GM18951 (cell line): ENCODE data around the gene ATP11C.
A peak's percentile ranks its signal among the peaks of the same experiment; 100 is the strongest.
"Not testable (repeated sequence)": the region's sequence is repeated elsewhere in the genome, so short reads cannot be mapped to it uniquely, and the experiment has no call there.

Experiments used
- POLR2A ChIP-seq: IDR thresholded peaks from 4 replicates; pipeline ENCODE4 v1.6.1; 2011; ENCODE audit warnings: mild to moderate bottlenecking; ENCODE audit not compliant: insufficient read length, insufficient read depth; ENCODE audit errors: extremely low read depth
- in situ Hi-C: fragments of 300-500 bp; cut with MboI; formaldehyde crosslinking; loops from one replicate; pipeline ENCODE4 v1.12.0; 2022; ENCODE audit warnings: low sequenced_read_pairs, mixed read lengths, inconsistent platforms; ENCODE audit not compliant: unreplicated experiment

Gene ATP11C

DNA sequence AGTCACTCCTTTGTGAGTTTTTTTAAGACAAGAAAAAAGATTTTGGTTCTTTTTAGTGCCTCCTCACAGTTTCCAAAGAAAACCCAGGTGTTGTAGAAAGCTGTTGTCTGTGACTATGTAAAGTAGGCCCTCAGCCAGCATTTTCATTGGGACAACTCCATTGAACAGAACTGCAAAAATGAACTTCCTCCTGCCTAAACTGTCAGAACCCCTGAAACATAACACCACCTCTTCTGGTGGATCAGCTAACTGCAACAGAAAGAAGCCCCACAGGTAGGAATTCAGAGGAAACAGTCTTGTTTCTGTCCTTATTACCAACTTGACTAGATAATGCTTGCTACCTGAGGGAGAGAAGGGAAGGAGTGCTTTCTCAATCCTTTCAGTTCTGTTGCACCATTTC lies 3.4 kb upstream of the ATP11C start:
- in situ Hi-C loops, result no loop called here

GRCh38 chrX:139933904-139934303 lies 1.1 kb upstream of the ATP11C start:
- in situ Hi-C loops, result no loop called here
- TF ChIP-seq POLR2A, result no peak

More for the DNA sequence above, 3.4 kb upstream of the ATP11C start:
- no peak for TF ChIP-seq POLR2A

DNA sequence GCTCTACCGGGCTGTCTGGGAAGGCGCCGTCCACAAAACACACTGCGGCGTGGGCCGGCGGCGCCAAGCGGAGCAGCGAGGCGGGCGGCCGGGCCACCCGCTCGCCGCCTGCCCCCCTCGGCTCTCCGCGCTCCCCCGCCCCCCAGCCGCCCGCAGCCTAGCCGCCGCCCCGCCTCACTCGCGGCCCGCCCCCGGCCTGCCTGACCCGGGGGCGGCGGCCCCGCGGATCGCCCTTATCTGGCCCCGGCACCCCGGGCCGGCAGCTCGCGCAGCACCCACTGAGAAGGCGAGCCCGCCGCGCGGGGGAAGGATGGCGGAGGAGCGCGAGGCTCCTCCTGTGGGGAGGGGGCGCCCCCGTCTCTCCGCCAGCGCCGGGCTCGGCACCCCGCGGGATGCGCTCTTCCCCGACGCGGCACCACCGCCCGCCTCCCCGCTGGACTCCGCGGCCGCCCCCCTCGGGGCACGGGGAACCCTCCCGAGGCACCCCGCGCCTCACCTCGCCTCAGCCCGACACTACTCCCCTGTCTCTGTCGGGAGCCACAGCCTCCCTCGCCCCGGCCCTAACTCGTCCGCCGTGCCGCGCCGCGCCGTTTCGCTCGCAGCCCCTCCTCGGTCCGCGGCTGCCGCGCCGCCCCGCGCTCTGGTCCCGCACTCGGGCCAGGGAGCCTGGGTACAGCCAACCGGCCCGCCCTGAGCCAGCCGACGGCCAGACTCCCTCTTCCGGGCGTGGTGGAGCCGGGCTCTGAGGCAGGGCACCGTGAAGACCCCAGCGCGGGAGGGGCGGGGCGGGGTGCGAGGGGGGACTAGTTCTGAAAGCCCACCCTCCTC lies 566 bp downstream of the ATP11C start:
- TF ChIP-seq POLR2A, result peak; percentile 57
- in situ Hi-C loops, result no loop called here

DNA sequence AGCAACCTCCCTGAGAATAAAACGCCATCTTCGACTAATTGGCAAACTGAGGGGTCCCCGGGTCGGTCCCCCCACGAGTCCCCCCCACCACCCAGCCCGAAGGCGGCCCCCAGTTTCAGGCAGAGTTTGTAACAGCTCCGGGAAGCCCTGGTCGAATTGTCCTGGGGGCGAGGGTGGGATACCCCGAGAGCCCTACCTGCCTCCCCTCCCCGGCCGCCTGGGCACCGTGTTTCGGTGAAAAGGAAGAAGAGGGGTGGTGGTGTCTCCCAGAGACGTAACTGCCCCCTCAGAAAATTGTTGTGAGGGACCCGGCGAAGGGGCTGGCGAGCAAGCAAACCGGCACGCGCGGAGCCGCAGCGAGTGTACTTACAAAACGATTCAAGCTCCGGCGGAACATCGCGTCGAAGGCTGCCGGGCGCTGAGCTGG lies 1.2 kb downstream of the ATP11C start:
- in situ Hi-C loops, result no loop called here
- TF ChIP-seq POLR2A, result no peak

DNA sequence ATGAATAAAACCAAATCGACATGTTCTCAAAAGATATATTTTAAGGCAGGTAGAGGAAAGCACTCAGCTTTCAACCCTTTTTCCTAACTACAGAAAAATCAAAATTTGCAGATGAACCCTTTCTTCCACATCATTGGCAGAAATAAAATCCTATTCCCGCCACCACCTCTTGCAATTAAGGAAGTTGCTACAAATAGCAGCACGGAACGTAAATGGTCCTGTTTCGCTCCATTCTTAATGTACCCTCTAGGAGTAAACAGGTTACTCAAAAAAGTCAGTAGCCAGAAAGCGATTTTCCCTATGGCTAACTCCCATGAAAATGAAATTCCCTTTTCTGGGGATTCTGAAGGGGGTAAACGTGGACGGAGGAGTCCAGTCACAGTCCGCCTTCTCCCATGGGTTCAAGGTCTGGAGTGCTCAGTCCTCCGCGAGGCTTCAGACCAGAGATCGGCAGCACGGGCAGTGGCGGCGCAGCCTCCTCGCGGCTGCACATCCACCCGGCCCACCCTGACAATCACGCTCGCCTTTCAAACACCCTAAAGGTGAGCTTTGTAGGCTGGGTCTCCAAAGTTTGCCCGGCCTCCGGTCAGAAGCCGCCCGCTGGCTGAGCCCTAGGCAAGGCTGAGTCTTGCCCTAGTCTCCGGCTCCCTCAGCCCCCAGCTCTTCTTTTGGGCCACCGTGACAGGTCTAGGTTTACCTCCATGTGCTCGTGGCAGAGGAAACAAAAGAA lies 1.8 kb downstream of the ATP11C start:
- TF ChIP-seq POLR2A, result no peak
- in situ Hi-C loops, result no loop called here

DNA sequence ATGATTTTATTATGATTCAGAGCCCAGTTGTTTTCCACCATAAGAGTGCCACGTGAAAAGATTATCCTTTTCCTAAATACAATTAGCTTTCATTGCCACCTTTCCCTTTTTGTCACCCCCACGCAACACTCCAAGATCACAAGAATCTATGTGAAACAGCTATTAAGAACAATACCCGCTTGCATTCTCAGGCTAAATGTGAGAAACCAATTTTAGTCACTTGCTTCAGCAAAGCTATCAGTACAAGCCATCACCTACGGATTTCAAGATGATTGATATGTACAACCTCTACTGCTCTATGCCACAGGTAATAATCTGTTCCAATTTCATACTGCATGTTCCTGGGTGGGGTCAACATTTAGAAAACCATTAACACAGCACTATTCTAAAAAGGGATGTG lies 2.5 kb downstream of the ATP11C start:
- TF ChIP-seq POLR2A, result no peak
- in situ Hi-C loops, result no loop called here

DNA sequence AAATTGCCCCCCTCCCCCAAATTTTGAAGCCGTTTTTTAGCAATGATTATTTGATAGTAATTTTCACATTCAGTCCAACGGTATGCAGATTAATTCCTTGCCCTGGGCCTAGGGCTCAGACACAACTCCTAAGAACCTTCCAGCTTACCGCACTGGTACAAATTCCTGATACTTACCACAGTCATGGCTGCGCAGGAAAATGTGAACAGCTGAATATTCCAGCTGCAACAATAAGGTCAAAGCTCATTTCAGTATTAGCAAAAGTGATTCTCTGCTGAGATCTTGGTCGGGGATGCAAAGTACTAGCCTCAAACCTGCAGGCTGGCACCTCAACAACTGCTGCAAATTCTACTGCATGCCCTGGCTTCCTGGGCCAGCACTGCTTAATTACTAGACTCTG lies 3.0 kb downstream of the ATP11C start:
- TF ChIP-seq POLR2A, result no peak
- in situ Hi-C loops, result no loop called here

DNA sequence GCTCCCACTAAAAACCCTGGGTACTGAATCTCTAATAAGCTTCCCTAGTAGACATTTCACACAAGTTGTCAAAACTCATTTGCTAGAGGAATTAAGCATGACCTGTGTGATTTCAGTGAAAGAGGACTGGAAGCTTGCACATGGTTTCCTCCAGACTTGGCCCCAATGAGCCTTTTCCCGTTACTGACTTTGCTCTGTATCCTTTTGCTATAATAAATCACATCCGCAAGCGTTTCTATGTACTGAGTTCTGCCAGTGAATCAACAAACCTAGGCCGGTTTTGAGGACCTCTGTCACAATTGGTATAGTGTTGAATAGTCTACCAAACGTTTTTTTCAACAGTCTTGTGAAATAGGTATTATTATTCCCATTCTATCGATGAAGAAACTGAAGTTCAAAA lies 8.2 kb downstream of the ATP11C start:
- no peak for TF ChIP-seq POLR2A

GRCh38 chrX:139924069-139924695 lies 8.7 kb downstream of the ATP11C start:
- in situ Hi-C loops, result no loop called here
- no peak for TF ChIP-seq POLR2A

More for the DNA sequence above, 8.2 kb downstream of the ATP11C start:
- in situ Hi-C loops, result no loop called here

- in situ Hi-C loops, result not testable (repeated sequence)
Measured at GRCh38 chrX:139921142-139921541, 11.7 kb downstream of the ATP11C start.

GRCh38 chrX:139920316-139920715 lies 12.5 kb downstream of the ATP11C start:
- in situ Hi-C loops, result no loop called here
- no peak for TF ChIP-seq POLR2A

DNA sequence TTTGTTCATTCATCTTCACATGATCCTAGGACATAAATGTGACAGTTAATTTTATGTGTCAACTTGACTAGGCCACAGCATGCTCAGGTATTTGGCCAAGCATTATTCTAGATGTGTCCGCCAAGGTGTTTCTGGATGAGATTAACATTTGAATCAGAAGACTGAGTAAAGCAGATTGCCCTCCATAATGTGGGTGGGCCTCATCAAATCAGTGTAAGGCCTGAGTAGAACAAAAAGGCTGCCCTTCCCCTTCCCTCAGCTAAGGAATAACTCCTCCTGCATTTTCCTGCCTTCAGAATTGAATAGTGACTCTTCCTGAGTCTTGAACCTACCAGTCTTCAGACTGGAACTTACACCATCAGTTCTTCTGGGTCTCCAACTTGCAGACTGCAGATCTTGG lies 18.4 kb downstream of the ATP11C start:
- in situ Hi-C loops, result no loop called here
- no peak for TF ChIP-seq POLR2A

DNA sequence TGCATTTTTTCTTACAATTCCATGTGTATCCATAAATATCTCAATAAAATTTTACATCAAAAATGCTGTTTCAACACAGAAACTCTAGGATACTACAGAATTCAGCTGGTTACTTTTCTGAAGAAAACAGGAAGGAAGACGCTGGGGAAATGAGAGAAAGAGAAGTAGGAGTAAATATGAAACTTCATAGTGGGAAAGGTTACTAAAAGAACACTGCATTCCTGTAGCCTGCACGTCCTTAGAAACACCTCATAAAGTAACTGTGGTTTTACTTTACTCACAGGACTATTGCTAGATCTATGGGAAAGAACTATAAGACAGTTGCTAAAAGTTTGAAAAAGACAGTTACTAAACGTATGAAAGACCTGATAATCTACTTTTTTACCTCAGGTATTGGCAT lies 23.1 kb downstream of the ATP11C start:
- TF ChIP-seq POLR2A, result no peak
- in situ Hi-C loops, result no loop called here
